Measurements from ENCODE around the gene CCP110.

Gene CCP110

GRCh38 chr16:19482291-19482690 lies 41.5 kb upstream of the CCP110 start:
- Histone ChIP-seq H3K36me3 (no peaks in the 10 kb centered on the region), H3K9me3 (ENCODE audit: severe bottlenecking) (no peaks in the 10 kb centered on the region), H3K4me3 (ENCODE audit: low read depth, low read length) (no peak overlapping the region), H3K27ac (no peak overlapping the region), H3K27me3 (ENCODE audit: insufficient read depth, low read depth, severe bottlenecking) (no peaks in the 10 kb centered on the region)
- no peak for DNase-seq
- no peak for TF ChIP-seq CTCF (IDR thresholded peaks at IDR 0.05; ENCODE audit: low read depth, low read length)

- H3K27ac ChIP-seq: no peak overlapping the region
- H3K4me3 ChIP-seq (ENCODE audit: low read depth, low read length): no peak overlapping the region
- no peaks in the 10 kb centered on the region for H3K36me3 ChIP-seq
- no peak for DNase-seq
- no peaks in the 10 kb centered on the region for H3K9me3 ChIP-seq (ENCODE audit: severe bottlenecking)
- no peak for TF ChIP-seq CTCF (IDR thresholded peaks at IDR 0.05; ENCODE audit: low read depth, low read length)
- H3K27me3 ChIP-seq (ENCODE audit: insufficient read depth, low read depth, severe bottlenecking): no peaks in the 10 kb centered on the region
These were observed 39.6 kb upstream of the CCP110 start for GRCh38 chr16:19484096-19484495.

GRCh38 chr16:19485611-19486010 lies 38.1 kb upstream of the CCP110 start:
- H3K9me3 ChIP-seq (ENCODE audit: severe bottlenecking): no peaks in the 10 kb centered on the region
- H3K27me3 ChIP-seq (ENCODE audit: insufficient read depth, low read depth, severe bottlenecking): no peaks in the 10 kb centered on the region
- no peak for DNase-seq
- H3K36me3 ChIP-seq: no peaks in the 10 kb centered on the region
- no peak for TF ChIP-seq CTCF (IDR thresholded peaks at IDR 0.05; ENCODE audit: low read depth, low read length)
- H3K27ac ChIP-seq: no peak overlapping the region
- H3K4me3 ChIP-seq (ENCODE audit: low read depth, low read length): no peak overlapping the region

GRCh38 chr16:19486051-19486450 lies 37.7 kb upstream of the CCP110 start:
- H3K36me3 ChIP-seq: no peaks in the 10 kb centered on the region
- no peaks in the 10 kb centered on the region for H3K9me3 ChIP-seq (ENCODE audit: severe bottlenecking)
- no peak overlapping the region for H3K4me3 ChIP-seq (ENCODE audit: low read depth, low read length)
- no peak overlapping the region for H3K27ac ChIP-seq
- no peak for TF ChIP-seq CTCF (IDR thresholded peaks at IDR 0.05; ENCODE audit: low read depth, low read length)
- no peak for DNase-seq
- H3K27me3 ChIP-seq (ENCODE audit: insufficient read depth, low read depth, severe bottlenecking): no peaks in the 10 kb centered on the region

GRCh38 chr16:19486750-19487325 lies 36.9 kb upstream of the CCP110 start:
- no peaks in the 10 kb centered on the region for H3K9me3 ChIP-seq (ENCODE audit: severe bottlenecking)
- H3K27ac ChIP-seq: no peak overlapping the region
- DNase-seq: no peak
- H3K36me3 ChIP-seq: no peaks in the 10 kb centered on the region
- no peaks in the 10 kb centered on the region for H3K27me3 ChIP-seq (ENCODE audit: insufficient read depth, low read depth, severe bottlenecking)
- no peak overlapping the region for H3K4me3 ChIP-seq (ENCODE audit: low read depth, low read length)
- TF ChIP-seq CTCF (IDR thresholded peaks at IDR 0.05; ENCODE audit: low read depth, low read length): no peak

- Histone ChIP-seq H3K9me3 (ENCODE audit: severe bottlenecking) (no peaks in the 10 kb centered on the region), H3K4me3 (ENCODE audit: low read depth, low read length) (no peak overlapping the region), H3K27ac (no peak overlapping the region), H3K27me3 (ENCODE audit: insufficient read depth, low read depth, severe bottlenecking) (no peaks in the 10 kb centered on the region), H3K36me3 (no peaks in the 10 kb centered on the region)
- no peak for DNase-seq
- no peak for TF ChIP-seq CTCF (IDR thresholded peaks at IDR 0.05; ENCODE audit: low read depth, low read length)
These were observed 35.5 kb upstream of the CCP110 start for GRCh38 chr16:19488213-19488640.
